GM12891 (cell line): ENCODE measurements around the gene PEX14.

Experiments used
- DNase-seq: peaks from one replicate; pipeline ENCODE4 v3.0.0; 2011; ENCODE audit warnings: low spot score; ENCODE audit not compliant: insufficient read length
- FAIRE-seq: peaks from 2 replicates; lab custom pipeline; 2011; peaks lifted over from hg19 to GRCh38; lab: Jason Lieb, UNC
- PAX5 ChIP-seq: IDR thresholded peaks from 2 replicates; pipeline ENCODE4 v1.6.1; 2011; ENCODE audit warnings: low read length, moderate library complexity, mild to moderate bottlenecking; ENCODE audit not compliant: insufficient read depth, severe bottlenecking
- POLR2A ChIP-seq: IDR thresholded peaks from 2 replicates; pipeline ENCODE4 v1.6.1; 2011; ENCODE audit warnings: low read depth, low read length, control low read depth
- POLR2AphosphoS5 ChIP-seq: IDR thresholded peaks from 2 replicates; pipeline ENCODE4 v1.6.1; 2011; ENCODE audit warnings: low read depth, low read length, control low read depth
- POU2F2 ChIP-seq: IDR thresholded peaks from 2 replicates; pipeline ENCODE4 v1.6.1; 2011; ENCODE audit warnings: low read depth, mild to moderate bottlenecking, control low read depth, low read length, moderate library complexity
- SPI1 ChIP-seq: IDR thresholded peaks from 2 replicates; pipeline ENCODE4 v1.6.1; 2011; ENCODE audit warnings: low read depth, low read length, control low read depth
- TAF1 ChIP-seq: IDR thresholded peaks from 2 replicates; pipeline ENCODE4 v1.6.1; 2011; ENCODE audit warnings: low read depth, low read length, control low read depth

PEX14 gene

GRCh38 chr1:10621906-10622305 lies 147.2 kb downstream of the PEX14 start:
- no peak for DNase-seq
- TF ChIP-seq POU2F2 = no peak
- no peak for TF ChIP-seq TAF1
- TF ChIP-seq POLR2A = no peak
- TF ChIP-seq POLR2AphosphoS5 = no peak
- TF ChIP-seq SPI1 = no peak
- TF ChIP-seq PAX5 = no peak
- FAIRE-seq = no peak

DNA sequence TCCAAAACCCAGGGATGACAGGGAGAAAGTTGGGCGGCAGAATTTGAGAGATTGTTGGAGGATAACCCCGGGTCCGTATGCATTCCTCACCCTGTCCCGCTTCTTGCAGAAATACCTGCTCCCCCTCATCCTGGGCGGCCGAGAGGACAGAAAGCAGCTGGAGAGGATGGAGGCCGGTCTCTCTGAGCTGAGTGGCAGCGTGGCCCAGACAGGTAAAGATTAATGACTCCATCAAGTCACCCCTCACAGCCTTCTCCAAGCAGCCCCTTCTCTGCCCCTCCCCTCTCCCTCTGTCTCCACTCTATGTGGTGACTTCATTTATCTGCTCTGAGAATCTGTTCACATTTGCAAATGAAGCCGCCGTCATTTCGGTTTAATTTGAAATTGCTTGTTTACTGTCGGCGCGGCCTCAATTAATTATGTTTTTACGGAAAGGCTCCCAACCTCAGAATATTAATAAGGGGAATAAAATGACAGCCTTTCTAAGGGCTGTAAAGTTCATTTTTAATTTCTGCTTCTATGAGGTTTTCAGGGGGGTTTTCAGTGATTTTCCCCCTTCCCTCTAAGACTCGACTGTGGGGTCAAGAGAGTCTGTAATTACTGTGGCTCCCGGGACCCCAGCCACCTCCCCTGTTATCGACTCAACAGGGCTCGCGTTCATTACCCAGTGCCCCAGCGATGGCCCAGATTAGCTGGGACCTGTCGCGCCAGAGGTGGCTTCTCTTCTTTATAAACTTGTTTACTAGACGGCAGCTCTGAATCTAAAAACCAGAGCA lies 148.3 kb downstream of the PEX14 start:
- FAIRE-seq (no peak), DNase-seq (no peak)
- no peak for TF ChIP-seq POLR2AphosphoS5
- no peak for TF ChIP-seq SPI1
- TF ChIP-seq TAF1 = no peak
- TF ChIP-seq PAX5 = no peak
- TF ChIP-seq POLR2A = no peak
- no peak for TF ChIP-seq POU2F2

DNA sequence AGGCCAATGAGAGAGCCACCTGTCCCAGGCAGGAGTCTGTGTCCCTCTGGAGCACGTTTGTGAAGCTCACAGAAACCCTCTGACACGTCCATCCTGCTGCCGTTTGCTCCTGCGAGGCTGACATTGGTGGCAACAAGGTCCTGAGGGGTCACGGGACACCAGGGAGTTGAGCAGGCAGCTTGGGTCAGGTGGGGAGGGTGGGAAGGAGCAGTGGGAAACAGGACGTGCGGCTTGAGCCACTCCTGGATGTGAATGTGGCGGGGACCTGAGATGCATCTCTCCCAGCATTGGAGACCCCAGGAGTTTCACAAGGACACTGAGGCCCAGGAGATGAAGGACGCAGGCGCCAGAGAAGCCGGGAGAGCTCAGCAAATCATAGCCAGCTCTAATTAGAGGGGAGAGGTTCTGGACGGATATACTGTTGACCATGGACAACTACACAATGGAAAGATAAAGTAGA lies 149.0 kb downstream of the PEX14 start:
- DNase-seq (no peak), FAIRE-seq (no peak)

GRCh38 chr1:10624256-10625050 lies 149.7 kb downstream of the PEX14 start:
- no peak for FAIRE-seq
- no peak for DNase-seq
- TF ChIP-seq SPI1 = no peak
- TF ChIP-seq PAX5 = no peak
- no peak for TF ChIP-seq POU2F2
- no peak for TF ChIP-seq TAF1
- no peak for TF ChIP-seq POLR2AphosphoS5
- no peak for TF ChIP-seq POLR2A

More for the DNA sequence above, 149.0 kb downstream of the PEX14 start:
- TF ChIP-seq SPI1 = no peak
- TF ChIP-seq POLR2A = no peak
- no peak for TF ChIP-seq POLR2AphosphoS5
- no peak for TF ChIP-seq PAX5
- TF ChIP-seq TAF1 = no peak
- no peak for TF ChIP-seq POU2F2

- DNase-seq (no peak), FAIRE-seq (no peak)
- TF ChIP-seq SPI1 (no peak), POLR2AphosphoS5 (no peak), POLR2A (no peak), POU2F2 (no peak), TAF1 (no peak)
These were observed 150.3 kb downstream of the PEX14 start for GRCh38 chr1:10625076-10625475.

DNA sequence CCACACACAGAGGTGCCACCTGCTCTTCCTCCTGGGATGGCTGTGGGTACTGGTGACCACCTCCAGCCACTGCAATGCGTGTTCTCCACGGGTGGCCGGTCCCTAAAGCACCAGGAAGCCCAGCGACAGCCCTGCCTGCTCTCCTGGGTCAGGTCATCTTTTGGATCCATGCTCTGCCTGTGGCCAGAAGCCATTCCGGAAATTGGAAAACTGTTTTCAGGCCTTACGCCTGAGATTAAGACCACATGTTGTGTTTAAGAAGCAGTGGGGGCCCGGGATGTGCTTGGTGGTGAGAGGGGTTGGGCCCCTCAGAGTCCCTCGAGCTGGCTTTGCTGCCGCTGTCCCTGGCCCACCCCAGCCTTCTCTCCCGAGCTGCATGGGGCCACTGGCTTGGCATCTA lies 150.8 kb downstream of the PEX14 start:
- DNase-seq = no peak
- no peak for TF ChIP-seq SPI1
- no peak for TF ChIP-seq PAX5
- TF ChIP-seq TAF1 = no peak
- no peak for TF ChIP-seq POLR2A
- no peak for TF ChIP-seq POU2F2
- no peak for TF ChIP-seq POLR2AphosphoS5
- FAIRE-seq = no peak

DNA sequence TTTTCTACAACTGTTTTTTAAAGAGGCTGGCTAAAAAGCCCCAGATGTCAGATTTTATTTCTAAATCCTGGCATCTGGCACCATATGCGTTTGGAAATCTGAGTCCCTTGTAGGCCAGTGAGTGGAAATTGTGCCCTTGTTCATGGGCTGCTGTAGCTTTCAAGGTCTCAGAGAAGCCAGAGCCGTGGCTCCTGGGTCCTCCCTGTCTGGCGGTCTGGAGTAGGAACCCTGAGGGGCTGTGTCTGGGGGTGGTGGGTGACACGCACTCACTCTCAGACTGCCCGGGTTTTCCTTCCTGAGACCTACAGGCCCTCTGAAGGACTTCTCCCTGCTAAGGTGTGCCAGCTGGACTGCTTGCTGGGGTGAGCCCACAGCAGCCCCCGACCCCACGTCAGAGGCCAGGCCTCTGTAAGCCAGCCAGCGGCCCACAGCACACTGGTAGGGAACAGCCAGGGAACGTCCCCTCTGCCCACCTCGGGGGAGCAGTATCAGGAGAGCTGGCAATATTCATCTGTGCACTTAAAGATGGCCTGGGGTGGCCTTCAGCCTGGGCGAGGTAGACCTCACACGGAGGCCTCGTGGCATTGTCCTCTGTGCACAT lies 151.5 kb downstream of the PEX14 start:
- DNase-seq (no peak), FAIRE-seq (no peak)
- TF ChIP-seq POLR2A (no peak), SPI1 (no peak), TAF1 (no peak), POLR2AphosphoS5 (no peak), PAX5 (no peak), POU2F2 (no peak)

DNA sequence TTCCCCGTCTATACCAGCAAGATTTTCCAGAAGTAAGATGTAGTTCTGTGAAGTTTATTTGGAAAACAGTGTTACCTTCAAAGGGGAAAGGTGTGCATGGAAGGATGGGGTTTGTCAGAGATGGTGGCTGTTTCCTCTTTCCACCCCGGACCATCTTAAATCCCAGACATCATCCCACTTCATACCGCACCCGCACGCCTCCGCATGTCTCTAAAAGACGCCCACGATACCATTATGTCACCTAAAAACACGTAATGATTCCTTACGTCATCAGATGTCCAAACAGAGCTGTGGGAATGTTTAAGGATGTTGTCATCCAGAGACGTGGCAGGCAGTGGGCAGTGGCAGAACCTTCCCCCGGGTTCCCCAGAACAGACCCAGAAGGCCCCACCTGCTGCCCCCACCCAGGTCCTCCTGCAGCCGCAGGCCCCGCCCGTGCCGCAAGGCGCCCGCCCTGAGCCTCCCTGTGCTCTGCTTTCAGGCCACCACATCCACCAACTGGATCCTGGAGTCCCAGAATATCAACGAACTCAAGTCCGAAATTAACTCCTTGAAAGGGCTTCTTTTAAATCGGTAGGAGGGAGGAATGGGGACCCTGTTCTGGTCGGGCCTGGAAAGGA lies 152.2 kb downstream of the PEX14 start:
- TF ChIP-seq TAF1 = no peak
- no peak for TF ChIP-seq POLR2AphosphoS5
- TF ChIP-seq POLR2A = no peak
- no peak for TF ChIP-seq POU2F2
- no peak for TF ChIP-seq SPI1
- TF ChIP-seq PAX5 = no peak
- FAIRE-seq (no peak), DNase-seq (no peak)

DNA sequence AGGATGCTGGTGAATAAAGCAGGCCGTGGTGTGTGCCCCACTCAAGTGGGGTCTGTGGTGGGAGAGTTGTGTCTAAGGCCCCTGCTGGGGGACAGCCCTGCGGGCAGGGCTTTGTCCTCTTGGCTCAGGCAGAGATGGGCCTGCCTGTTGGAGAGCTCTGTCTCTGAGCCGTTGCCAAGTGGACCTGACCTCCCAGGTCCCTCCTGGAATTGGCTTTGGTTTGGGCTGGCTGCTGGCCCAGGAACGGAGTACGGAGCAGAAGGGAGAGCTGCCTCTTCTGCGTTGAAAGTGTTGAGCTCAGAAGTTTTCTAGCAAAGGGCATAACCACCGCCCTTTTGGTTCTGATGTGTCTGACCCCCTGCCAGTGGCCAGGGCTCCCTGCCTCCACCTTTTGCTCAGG lies 153.9 kb downstream of the PEX14 start:
- FAIRE-seq = no peak
- TF ChIP-seq TAF1 = no peak
- TF ChIP-seq SPI1 = no peak
- TF ChIP-seq POU2F2 = no peak
- TF ChIP-seq POLR2AphosphoS5 = no peak
- TF ChIP-seq POLR2A = no peak
- TF ChIP-seq PAX5 = no peak
- DNase-seq = no peak
